Urothelium cell line (cell line): ENCODE data around the gene WWC1.

Experiments used
- DNase-seq: peaks from one replicate; pipeline ENCODE4 v3.0.0; 2011; ENCODE audit warnings: low spot score, mixed read lengths
- FAIRE-seq: peaks from 2 replicates; lab custom pipeline; 2011; peaks lifted over from hg19 to GRCh38; lab: Jason Lieb, UNC

WWC1 gene

DNA sequence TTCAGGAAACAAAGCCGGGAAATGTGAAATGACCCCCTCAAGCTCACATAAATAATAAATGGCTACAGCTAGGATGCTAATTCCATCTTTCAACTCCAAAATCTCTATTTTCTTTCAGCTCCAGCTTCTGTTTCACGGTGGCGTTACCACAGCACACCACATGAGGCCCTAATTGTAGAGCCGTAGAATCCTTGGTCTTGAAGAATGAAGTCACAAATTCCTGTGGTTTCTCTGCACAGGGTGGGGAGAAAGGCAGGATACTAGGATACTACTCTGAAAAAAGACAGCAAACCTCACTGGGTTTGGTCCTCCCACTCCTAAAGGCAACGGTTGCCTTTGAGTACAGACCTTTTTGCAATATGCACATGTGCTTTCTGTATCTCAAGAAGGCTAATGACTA, 180.9 kb downstream of the WWC1 start:
- DNase-seq (peak; percentile 89), FAIRE-seq (no peak)

DNA sequence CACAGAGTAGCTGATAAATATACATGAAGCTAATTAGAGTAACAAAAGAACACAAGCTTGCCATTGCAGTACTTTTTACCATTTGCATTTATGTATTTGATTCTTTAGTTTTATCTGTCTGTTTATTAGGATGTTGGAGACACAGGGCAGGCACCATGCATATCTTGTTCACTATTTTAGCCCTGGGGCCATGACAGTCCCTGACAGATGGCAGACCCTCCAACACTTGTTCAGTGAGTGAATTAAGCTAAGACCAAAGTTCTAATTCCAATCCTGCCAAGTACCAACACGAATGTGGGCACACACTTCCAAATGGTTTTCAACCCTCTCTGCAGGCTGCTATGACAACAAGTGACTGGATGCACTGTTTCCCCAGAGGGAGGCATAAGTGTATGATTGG, 182.9 kb downstream of the WWC1 start:
- DNase-seq: no peak
- no peak for FAIRE-seq

- DNase-seq: peak; percentile 58
- no peak for FAIRE-seq
Observed at GRCh38 chr5:168477060-168477459, 185.6 kb downstream of the WWC1 start.

DNA sequence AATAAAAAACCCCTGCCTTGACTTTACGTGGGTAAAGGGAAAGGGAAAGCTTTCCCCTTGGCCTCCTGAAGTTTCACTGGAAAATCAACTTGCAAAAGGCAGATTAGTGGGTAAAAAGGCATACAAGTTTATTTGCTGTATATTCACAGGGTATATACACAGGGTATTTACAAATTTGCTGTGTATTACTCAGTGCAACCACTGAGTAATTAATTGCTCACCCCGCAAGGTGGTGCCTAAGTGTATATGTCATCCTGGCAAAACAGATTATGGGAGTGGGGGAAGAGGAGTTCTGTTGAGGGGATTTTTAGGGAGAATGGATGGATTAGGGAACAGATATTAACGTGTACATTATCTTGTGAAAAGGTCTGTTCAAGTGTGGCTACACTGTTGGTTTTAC, 187.7 kb downstream of the WWC1 start:
- FAIRE-seq (no peak), DNase-seq (no peak)

- DNase-seq (no peak), FAIRE-seq (no peak)
Observed at GRCh38 chr5:168480601-168481000, 189.2 kb downstream of the WWC1 start.

DNA sequence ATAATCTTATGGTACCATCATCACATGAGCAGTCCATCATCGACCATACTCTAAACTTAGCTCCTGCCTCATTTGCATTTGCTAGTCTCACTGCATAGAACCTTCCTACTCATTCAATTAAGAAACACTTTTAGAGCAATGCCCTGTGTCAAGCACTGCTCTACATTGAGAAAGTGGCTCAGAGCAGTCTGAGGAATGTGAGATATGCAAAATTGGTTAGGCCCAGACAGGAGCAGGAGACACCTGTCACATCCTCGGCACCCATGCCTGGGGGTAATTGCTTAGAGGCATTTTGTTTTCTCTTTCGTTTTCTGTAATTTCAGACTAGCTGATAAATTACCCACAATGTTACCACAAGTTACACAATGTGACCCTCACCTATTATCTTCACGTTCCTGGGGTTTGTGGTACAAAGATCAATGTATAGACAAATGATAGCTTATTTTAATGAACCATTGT, 189.9 kb downstream of the WWC1 start:
- DNase-seq (no peak), FAIRE-seq (no peak)

GRCh38 chr5:168482361-168482760, 190.9 kb downstream of the WWC1 start:
- no peak for FAIRE-seq
- DNase-seq: no peak

DNA sequence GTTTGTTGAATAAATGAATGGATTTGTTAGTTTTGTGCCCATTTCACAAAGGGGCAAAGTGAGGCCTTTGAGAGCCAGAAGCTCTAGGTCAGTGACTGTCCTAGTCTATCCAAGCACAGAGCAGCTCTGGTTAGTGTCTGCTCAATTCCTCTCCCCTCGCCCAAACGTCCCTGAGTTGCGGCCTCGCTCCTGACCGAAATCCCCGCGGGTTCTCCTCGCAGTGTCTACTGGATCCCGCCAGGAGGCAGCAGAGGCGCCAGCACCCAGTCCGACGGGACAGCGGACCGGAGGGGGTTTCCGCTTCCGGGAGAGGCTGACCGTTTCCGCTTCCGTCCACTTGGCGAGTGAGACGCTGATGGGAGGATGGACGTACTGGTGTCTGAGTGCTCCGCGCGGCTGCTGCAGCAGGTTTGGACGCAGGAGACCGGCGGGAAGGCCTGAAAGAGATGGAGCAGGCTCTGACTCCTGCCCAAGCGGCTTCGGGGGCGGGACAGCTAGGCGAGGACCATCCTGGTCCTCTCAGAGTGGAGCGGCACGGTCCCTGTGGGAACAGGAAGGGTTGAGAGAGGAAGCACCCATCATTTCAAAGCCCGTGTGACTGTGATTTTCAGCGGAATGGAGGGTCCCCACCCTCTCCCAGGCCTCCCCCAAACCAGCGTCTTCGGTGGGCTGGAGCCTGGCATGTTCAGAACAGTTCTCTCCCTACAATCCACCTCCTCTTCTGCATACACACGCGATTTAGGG, 194.9 kb downstream of the WWC1 start, which contains the start of gene RARS1:
TSS of gene RARS1 (plus strand) at position 336 of the 744 bp plus-strand sequence. CDS start at position 364, 28 bp downstream.
- FAIRE-seq (no peak), DNase-seq (peak; percentile 97)

DNA sequence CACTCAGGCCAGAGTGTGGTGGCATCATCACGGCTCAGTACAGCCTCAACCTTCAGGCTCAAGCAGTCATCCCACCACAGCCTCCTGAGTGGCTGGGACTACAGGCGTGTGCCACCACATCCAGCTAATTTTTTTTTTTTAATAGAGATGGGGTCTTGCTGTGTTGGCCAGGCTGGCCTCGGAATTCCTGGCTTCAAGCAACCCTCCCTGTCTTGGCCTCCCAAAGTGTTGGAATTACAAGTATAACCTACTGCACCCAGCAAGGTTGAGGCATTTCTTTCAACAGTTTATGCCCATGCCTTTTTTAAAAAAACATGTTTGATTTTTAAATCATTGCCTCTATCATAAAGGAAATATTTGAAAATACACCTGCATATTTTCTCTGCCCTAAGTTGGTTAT, 197.6 kb downstream of the WWC1 start:
- FAIRE-seq (no peak), DNase-seq (no peak)

- FAIRE-seq: no peak
Observed at GRCh38 chr5:168494057-168494555, 202.7 kb downstream of the WWC1 start.

DNA sequence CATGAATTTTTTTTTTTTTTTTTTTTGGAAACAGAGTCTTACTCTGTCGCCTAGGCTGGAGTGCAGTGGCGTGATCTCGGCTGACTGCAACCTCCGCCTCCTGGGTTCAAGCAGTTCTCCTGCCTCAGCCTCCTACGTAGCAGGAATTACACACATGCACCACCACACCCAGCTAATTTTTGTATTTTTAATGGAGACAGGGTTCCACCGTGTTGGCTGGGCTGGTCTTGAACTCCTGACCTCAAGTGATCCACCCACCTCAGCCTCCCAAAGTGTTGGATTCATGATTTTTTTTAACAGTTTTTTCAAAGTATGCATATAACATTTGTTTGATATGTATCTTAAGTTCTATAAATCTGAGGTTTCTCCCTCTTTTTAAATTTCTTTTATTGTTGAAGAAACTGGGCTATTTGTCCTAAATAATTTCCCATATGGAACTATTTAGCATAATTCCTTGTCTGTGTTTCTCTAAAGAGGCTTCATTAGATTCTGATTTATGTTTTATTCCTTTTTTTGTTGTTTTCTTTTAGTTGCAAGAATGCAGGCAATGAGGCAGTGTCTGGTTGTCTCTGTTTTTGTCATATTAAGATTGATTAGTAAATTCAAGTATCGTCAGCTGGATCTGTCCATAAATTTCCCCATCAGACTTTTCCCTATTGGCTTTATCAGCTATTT, 211.3 kb downstream of the WWC1 start:
- DNase-seq (no peak), FAIRE-seq (no peak)

More at GRCh38 chr5:168494057-168494555, 202.7 kb downstream of the WWC1 start:
- DNase-seq: no peak

- DNase-seq (no peak), FAIRE-seq (no peak)
Observed at GRCh38 chr5:168513861-168514428, 222.5 kb downstream of the WWC1 start.
